GM13977 (cell line): ENCODE results near the gene FCHSD2.

Source experiments
- DNase-seq: peaks from one replicate; pipeline ENCODE4 v3.0.0; 2012; ENCODE audit warnings: low spot score
- in situ Hi-C: fragments of 300-500 bp; cut with MboI; formaldehyde crosslinking; loops from one replicate; pipeline ENCODE4 v1.12.0; 2022; ENCODE audit warnings: low sequenced_read_pairs, low pct_unique_long_range_greater_than_20kb, mixed read lengths, inconsistent platforms; ENCODE audit not compliant: unreplicated experiment
- TF ChIP-seq, protein P1 (sequence below): IDR thresholded peaks from 2 replicates; pipeline ENCODE4 v1.5.1; 2012; ENCODE audit warnings: mild to moderate bottlenecking, control low read depth; ENCODE audit not compliant: insufficient read depth; ENCODE audit errors: extremely low read depth, missing control alignments

The FCHSD2 gene

DNA sequence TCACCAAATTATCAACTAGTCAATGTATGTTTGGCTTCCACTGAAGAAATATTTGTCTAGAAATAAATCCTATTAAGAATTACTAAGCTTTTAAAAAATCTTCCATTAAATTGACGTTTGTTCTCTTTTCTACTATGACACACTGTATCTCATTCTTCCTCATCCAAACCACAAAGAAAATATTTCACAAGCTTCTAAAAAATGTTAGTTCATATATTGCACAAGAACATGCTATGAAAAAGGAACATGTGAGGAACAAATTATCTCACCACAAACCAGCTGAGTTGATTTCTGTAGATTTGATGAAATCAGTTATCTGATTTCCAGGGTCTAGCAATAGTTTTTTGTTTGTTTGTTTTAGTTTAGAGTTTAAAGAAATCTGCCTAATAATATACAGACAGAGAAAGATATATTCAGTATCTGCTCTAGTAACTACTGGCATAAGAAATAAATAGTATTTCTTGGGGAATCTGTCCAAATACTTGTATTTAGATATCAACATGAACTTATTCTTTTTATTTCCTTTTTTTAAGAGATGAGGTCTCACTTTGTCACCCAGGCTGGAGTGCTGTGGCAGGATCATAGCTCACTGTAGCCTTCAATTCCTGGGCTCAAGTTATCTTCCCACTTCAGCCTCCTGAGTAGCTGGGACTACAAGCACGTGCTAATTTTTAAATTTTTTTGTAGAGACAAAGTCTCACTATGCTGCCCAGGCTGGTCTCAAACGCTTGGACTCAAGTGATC is 166.2 kb downstream of the FCHSD2 start:
- TF ChIP-seq, protein P1, sequence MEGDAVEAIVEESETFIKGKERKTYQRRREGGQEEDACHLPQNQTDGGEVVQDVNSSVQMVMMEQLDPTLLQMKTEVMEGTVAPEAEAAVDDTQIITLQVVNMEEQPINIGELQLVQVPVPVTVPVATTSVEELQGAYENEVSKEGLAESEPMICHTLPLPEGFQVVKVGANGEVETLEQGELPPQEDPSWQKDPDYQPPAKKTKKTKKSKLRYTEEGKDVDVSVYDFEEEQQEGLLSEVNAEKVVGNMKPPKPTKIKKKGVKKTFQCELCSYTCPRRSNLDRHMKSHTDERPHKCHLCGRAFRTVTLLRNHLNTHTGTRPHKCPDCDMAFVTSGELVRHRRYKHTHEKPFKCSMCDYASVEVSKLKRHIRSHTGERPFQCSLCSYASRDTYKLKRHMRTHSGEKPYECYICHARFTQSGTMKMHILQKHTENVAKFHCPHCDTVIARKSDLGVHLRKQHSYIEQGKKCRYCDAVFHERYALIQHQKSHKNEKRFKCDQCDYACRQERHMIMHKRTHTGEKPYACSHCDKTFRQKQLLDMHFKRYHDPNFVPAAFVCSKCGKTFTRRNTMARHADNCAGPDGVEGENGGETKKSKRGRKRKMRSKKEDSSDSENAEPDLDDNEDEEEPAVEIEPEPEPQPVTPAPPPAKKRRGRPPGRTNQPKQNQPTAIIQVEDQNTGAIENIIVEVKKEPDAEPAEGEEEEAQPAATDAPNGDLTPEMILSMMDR = no peak
- no peak for DNase-seq
- in situ Hi-C loops = no loop called here

DNA sequence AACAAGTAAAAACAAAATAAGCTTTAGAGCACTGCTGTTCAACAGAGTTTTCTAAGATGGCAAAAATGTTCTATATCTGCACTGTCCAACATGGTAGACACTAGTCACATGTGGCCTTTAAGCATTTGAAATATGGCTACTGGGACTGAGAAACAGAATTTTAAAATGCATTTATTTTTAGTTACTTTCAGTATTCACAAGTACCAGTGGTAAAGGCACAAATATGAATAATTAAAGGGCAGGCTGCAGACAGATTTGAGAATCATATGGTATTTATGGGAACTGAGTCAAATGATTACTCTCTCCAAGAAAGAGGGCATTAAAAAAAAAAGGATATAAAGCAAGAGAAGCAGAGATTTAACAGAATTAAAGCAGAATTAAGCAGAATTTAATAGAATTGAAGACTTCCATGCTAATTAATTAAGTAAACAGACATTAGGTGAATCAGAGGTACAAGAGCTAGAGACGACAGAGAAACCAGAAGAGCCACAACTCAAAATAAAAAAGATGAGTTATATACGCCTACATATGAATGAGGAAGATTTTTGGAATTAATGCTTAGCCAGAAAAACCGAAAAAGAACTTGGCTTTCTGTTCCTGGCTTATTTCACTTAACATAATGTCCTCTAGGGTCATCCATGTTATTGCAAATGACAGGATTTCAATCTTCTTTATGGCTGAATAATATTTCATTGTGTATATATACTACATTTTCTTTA is 167.5 kb downstream of the FCHSD2 start:
- in situ Hi-C loops = no loop called here
- TF ChIP-seq, protein P1 = no peak
- DNase-seq = no peak

DNA sequence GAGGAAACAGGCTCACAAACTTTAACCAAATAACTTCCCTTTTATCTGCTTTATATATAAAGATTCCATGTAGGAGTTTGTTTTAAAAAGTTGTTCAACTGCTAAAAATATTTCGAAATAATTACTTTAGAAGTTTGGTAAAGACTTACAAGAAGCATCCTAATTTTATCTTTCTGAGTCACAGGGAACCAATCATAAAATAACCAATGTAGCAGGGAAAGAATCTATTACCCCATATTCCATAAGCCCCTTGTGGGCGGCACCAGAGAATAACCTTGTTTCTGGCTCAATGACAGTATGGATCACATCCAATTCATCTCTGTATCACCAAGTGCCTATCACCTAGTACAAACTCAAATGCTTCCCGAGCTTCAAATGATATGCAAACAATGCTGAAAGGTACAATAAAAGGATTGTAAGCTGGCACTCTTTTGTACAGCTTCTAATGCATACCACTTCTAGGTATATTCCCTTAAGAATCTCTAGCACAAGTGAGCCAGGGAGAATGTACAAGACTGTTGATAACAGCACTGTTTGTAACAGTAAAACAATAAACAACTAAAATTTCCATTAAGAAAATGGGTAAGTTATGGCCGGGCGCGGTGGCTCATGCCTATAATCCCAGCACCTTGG is 169.5 kb downstream of the FCHSD2 start:
- in situ Hi-C loops = no loop called here
- DNase-seq = no peak
- TF ChIP-seq, protein P1 = no peak

DNA sequence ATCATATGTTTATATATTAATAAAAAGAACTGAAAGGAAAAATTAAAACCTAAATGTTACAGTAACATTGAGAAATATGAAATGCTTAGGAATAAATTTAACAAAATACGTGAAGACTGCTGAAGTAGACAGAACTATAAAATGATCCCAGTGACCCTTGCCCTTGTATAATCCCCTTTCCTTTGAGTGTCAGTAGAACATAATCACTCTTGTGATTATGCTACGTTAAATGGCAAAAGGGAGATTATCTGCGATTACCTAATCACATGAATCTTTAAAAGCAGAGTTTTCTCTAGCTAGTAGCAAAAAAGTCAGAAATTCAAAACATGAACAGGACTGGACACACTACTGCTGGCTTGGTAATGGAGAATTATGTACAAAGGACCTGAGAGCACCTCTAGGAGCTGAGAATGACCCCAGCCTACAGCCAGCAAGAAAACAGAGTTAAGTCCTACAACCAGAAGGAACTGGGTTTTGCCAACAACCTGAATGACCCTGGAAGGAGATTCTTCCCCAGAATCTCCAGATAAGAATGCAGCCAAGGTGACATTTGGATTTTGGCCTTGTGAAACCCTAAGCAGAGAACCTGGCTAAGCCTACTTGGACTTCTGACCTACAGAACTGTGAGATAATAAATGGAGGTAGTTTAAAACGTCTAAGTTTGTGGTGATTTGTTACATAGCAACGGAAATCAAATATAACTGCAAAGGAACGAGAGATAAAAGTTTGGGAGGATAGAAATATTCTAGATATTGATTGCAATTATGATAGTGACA is 170.7 kb downstream of the FCHSD2 start:
- TF ChIP-seq, protein P1 = no peak
- DNase-seq = no peak
- in situ Hi-C loops = no loop called here

DNA sequence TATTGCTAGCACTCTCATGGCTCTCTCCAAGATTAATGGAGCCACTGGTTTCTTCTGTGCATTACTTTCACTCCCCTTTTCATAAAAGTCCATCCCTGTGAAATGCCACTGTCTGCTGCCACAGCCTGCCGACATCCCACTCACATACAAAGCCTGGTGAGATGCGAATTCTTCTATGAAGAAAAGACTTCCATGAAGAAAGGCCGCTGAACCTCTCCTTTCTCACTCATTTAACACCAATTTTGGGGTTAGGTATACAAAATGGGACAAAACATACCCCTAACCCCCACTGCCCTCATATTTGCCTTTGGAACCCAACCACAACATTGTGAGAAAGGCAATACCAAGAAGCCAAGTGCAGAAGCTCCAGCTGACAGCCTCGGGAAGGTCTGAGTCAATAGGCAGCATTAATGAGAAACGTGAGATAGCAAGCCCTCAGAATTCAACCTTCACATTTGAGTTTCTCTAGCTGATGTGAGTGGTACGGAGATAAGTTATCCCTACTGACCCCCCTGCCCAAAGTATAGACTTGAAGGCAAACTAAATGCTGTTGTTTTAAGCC is 171.5 kb downstream of the FCHSD2 start:
- in situ Hi-C loops = no loop called here
- TF ChIP-seq, protein P1 = no peak

DNA sequence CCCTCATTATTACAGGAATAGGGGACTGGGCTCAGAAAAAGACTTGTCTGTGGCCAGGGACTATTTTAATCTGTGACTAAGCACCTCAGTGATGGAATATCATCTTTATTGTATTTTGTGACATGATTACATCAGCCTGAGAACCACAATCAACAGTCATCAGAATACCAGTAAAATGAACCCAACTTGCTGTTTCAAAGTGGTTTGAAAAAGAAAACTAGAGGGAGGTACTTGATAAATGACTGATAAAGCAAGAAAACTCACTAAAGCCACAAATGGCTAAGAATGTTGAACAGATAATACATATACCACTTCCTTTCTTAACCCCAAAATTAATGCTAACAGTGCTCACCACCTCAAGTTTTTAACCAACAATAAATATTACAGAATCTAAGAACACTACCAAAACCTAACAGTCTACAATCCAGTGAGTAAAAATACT is 172.2 kb downstream of the FCHSD2 start:
- TF ChIP-seq, protein P1 = no peak
- peak; percentile 62 for DNase-seq
- in situ Hi-C loops = no loop called here

More for the DNA sequence above, 171.5 kb downstream of the FCHSD2 start:
- no peak for DNase-seq
